ENCODE results near the gene IDI1.
"Not testable (repeated sequence)": the region's sequence is repeated elsewhere in the genome, so short reads cannot be mapped to it uniquely, and the experiment has no call there.

Gene IDI1

DNA sequence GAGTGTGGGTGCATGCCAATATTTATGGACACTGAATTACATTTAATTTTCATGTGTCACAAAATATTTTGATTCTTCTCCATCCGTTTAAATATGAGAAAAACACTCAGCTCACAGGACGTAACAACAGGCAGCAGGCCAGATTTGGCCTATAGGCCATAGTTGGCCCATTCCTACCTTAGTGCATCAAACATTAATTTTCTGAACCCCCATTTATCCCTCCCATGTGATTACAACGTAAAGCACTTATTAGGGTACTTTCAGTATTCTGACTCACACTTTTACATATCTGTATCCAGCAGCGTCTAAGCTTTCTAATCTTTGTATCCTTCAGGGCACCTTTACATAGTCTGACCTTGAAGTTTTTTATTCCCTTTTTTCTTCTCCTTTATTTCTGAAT is 4.0 kb downstream of the IDI1 start:
- TF ChIP-seq CTCF (IDR thresholded peaks at IDR 0.05; ENCODE audit: control insufficient read depth, insufficient read depth, low read depth, low read length, missing control alignments), result no peak
- no peak overlapping the region for H3K4me3 ChIP-seq (ENCODE audit: control insufficient read depth, low read depth, low read length)
- no peak for DNase-seq (ENCODE audit: low read depth)

DNA sequence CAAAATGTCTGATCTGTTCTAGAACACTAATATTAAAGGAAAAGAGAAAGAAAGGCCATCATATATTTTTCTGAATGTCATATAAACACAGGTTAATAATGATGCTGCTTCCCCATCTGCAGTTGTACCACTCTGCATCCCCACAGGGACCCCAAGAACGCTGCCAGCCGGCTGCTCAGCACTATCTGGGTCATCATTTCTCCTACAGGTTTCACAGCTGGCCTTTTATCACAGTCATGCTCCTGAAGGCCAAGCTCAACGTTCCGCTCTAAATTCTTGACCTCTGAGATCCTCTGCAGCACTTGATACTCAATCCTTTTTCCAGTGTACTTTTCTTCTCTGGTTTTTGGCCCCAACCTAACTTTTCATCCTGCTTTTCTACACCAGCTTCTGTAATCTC is 4.8 kb downstream of the IDI1 start:
- no peak for TF ChIP-seq CTCF (IDR thresholded peaks at IDR 0.05; ENCODE audit: control insufficient read depth, insufficient read depth, low read depth, low read length, missing control alignments)
- H3K4me3 ChIP-seq (ENCODE audit: control insufficient read depth, low read depth, low read length), result no peak overlapping the region
- no peak for DNase-seq (ENCODE audit: low read depth)

GRCh38 chr10:1043532-1043995 is 5.4 kb downstream of the IDI1 start:
- H3K4me3 ChIP-seq (ENCODE audit: control insufficient read depth, low read depth, low read length), result no peak overlapping the region
- DNase-seq (ENCODE audit: low read depth), result no peak
- TF ChIP-seq CTCF (IDR thresholded peaks at IDR 0.05; ENCODE audit: control insufficient read depth, insufficient read depth, low read depth, low read length, missing control alignments), result no peak

DNA sequence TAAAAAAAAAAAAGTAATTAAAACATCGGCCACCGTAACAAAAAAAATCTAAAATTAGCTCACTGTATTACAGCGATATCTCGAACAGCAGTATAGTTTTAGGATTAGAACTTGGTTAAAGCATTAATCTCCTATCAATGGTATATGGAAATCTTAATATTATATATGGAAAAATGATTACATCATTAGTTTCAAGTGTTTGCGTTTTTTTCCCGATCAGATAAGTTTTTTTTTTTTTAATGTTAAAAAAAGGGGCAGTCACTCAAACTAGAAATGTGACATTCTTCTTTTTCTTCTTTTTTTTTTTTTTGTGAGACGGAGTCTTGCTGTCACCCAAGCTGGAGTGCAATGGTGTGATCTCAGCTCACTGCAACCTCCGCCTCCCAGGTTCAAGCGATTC is 7.4 kb downstream of the IDI1 start:
- no peak for TF ChIP-seq CTCF (IDR thresholded peaks at IDR 0.05; ENCODE audit: control insufficient read depth, insufficient read depth, low read depth, low read length, missing control alignments)
- no peak for DNase-seq (ENCODE audit: low read depth)
- H3K4me3 ChIP-seq (ENCODE audit: control insufficient read depth, low read depth, low read length), result no peak overlapping the region

DNA sequence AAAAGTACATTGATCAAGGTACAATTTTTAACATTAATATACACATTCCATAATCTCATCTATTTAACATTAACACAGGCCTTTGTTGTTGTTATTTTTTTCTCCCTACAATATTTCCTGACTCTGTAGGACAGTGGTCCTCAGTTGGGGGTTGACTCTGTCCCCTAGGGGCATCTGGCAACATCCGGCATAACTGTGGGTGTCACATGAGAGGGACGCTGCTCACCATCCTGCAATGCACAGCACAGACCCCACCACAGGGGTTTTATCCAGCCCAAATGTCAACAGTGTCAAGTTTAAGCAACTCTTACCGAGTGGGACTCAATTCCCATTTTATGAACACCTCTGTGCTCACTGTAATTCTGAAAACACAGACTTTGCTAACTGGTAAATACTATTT is 8.8 kb downstream of the IDI1 start:
- no peak for DNase-seq (ENCODE audit: low read depth)
- no peak for TF ChIP-seq CTCF (IDR thresholded peaks at IDR 0.05; ENCODE audit: control insufficient read depth, insufficient read depth, low read depth, low read length, missing control alignments)
- H3K4me3 ChIP-seq (ENCODE audit: control insufficient read depth, low read depth, low read length), result no peak overlapping the region

GRCh38 chr10:1038769-1039168 is 10.2 kb downstream of the IDI1 start:
- not testable (repeated sequence) for H3K4me3 ChIP-seq (ENCODE audit: control insufficient read depth, low read depth, low read length)

DNA sequence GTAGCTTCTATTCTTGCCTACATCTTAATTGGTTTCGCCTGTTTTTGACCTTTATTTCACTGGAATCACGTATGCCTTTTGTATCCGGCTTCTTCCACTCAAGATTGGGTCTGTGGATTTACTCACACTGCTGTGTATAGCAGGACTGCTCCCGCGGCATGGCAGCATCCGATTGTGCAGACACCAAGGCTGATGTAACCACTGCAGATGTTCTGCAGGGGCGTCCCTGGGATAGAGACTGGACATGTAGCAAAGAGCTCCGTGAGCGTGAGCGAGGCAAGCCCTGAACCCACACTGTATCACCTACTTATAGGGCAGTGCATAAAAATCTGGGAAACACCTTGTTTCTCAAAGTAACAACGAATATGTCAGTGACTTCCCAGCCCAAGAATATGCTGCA is 11.8 kb downstream of the IDI1 start:
- DNase-seq (ENCODE audit: low read depth), result no peak
- H3K4me3 ChIP-seq (ENCODE audit: control insufficient read depth, low read depth, low read length), result no peak overlapping the region
- no peak for TF ChIP-seq CTCF (IDR thresholded peaks at IDR 0.05; ENCODE audit: control insufficient read depth, insufficient read depth, low read depth, low read length, missing control alignments)

More at GRCh38 chr10:1038769-1039168, 10.2 kb downstream of the IDI1 start:
- DNase-seq (ENCODE audit: low read depth), result not testable (repeated sequence)

Data from AG09309 (cell line).